ENCODE results near the gene NFKBIE. TPM values are rescaled to one million over a fixed set of nuclear protein-coding genes. Genes with fewer than 3 reads are reported as not detected.

Gene NFKBIE
- total RNA-seq, 1 donor from 2014 or later: 25.1 TPM

DNA sequence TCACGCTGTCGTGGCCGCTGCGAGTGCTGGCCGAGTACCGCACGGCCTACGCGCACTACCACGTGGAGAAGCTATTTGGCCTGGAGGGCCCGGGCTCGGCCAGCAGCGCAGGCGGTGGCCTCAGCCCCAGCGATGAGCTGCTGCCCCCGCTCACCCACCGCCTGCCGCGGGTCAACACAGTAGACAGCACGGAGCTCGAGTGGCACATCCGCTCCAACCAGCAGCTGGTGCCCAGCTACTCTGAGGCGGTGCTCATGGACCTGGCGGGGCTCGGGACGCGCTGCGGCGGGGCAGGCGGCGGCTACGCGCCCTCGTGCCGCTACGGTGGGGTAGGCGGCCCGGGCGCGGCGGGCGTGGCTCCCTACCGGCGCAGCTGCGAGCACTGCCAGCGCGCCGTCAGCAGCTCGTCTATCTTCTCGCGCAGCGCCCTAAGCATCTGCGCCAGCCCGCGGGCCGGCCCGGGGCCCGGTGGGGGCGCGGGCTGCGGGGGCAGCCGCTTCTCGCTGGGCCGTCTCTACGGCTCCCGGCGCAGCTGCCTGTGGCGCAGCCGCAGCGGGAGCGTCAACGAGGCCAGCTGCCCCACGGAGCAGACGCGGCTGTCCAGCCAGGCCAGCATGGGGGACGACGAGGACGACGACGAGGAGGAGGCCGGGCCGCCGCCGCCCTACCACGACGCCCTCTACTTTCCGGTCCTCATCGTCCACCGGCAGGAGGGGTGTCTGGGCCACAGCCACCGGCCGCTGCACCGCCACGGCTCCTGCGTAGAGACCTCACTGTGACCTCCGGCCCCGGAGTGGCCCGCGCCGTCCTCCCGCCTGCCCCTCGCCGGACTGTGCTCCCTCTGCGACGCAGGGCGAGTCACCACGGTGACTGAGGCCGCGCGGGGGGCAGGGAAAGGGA lies 10.6 kb upstream of the NFKBIE start:
- Mint-ChIP-seq H3K27me3 (ENCODE audit: low read depth) (peaks cover 64% of the 10 kb centered on the region), H3K4me3 (ENCODE audit: low read depth) (no peak overlapping the region)
- no peak for DNase-seq (ENCODE audit: low spot score)

DNA sequence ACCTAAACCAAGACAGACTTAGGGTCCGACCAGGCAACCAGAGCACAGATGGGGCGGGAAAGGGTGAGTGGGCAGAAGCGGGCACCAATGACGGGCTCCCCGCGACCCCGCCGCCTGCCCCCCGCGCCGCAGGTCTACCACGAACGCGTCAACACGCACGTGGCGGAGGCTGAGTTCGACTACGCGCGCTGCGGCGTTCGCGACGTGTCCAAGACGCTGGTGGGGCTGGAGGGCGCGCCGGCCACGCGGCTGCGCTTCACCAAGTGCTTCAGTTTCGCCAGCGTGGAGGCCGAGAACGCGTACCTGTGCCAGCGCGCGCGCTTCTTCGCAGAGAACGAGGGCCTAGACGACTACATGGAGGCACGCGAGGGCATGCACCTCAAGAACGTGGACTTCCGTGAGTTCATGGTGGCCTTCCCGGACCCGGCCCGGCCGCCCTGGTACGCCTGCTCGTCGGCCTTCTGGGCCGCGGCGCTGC lies 10.0 kb upstream of the NFKBIE start:
- intact Hi-C loops (cut with micrococcal nuclease): no loop called here
- no peak overlapping the region for H3K27ac Mint-ChIP-seq
- peaks cover 1% of the 10 kb centered on the region for H3K4me1 Mint-ChIP-seq (ENCODE audit: low read depth)
- no peaks in the 10 kb centered on the region for H3K36me3 Mint-ChIP-seq (ENCODE audit: low read depth)
- H3K4me3 Mint-ChIP-seq (ENCODE audit: low read depth): no peak overlapping the region
- H3K9me3 Mint-ChIP-seq: no peaks in the 10 kb centered on the region
- DNase-seq (ENCODE audit: low spot score): no peak
- H3K27me3 Mint-ChIP-seq (ENCODE audit: low read depth): peaks cover 63% of the 10 kb centered on the region

More for the DNA sequence above, 10.6 kb upstream of the NFKBIE start:
- Mint-ChIP-seq H3K36me3 (ENCODE audit: low read depth) (no peaks in the 10 kb centered on the region), H3K27ac (no peak overlapping the region), H3K9me3 (no peaks in the 10 kb centered on the region), H3K4me1 (ENCODE audit: low read depth) (peaks cover 1% of the 10 kb centered on the region)
- intact Hi-C loops (cut with micrococcal nuclease): loop anchor here (2.0 kb wide), 1 partner anchor 37 kb away; the partner anchor contains the start of gene AARS2

DNA sequence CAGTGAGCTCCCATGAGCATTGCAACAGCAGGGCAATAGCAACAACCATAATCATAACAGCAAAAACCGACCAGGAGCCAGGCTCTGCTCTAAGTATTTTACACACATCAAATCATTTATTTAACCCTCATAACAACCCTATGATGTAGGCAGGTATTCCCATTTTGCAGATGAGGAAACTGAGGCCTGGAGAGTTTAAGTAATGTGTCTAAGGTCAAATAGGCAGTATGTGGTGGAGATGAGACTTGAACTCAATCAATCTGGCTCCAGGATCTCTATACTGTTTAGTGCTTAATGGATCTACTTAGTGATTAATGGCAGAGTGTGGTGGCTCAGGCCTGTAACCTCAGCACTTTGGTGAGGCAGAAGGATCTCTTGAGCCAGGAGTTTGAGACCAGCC lies 8.3 kb upstream of the NFKBIE start:
- Mint-ChIP-seq H3K9me3 (no peaks in the 10 kb centered on the region), H3K36me3 (ENCODE audit: low read depth) (no peaks in the 10 kb centered on the region), H3K4me1 (ENCODE audit: low read depth) (peaks cover 2% of the 10 kb centered on the region), H3K27ac (no peak overlapping the region), H3K4me3 (ENCODE audit: low read depth) (no peak overlapping the region), H3K27me3 (ENCODE audit: low read depth) (peaks cover 71% of the 10 kb centered on the region)
- intact Hi-C loops (cut with micrococcal nuclease): no loop called here
- no peak for DNase-seq (ENCODE audit: low spot score)

DNA sequence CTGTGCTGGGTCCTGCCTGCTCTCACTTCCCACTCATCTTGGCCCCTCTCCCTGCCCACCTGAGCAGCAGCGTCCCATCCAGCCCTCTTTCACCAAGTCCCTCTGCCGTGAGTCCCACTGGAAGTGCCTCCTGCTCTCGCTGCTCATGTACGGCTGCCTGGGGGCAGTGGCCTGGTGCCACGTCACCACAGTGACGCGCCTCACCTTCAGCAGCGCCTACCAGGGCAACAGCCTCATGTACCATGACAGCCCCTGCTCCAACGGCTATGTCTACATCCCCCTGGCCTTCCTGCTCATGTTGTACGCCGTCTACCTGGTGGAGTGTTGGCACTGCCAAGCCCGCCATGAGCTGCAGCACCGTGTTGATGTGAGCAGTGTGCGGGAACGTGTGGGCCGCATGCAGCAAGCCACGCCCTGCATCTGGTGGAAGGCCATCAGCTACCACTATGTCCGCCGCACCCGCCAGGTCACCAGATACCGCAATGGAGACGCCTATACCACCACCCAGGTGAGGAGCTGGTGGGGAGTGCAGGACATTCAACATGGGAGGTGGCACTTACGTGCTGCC lies 7.7 kb upstream of the NFKBIE start:
- H3K4me3 Mint-ChIP-seq (ENCODE audit: low read depth): no peak overlapping the region
- intact Hi-C loops (cut with micrococcal nuclease): no loop called here
- H3K27ac Mint-ChIP-seq: no peak overlapping the region
- H3K4me1 Mint-ChIP-seq (ENCODE audit: low read depth): peaks cover 2% of the 10 kb centered on the region
- no peak for DNase-seq (ENCODE audit: low spot score)
- H3K9me3 Mint-ChIP-seq: no peaks in the 10 kb centered on the region
- H3K36me3 Mint-ChIP-seq (ENCODE audit: low read depth): no peaks in the 10 kb centered on the region
- peaks cover 68% of the 10 kb centered on the region for H3K27me3 Mint-ChIP-seq (ENCODE audit: low read depth)

DNA sequence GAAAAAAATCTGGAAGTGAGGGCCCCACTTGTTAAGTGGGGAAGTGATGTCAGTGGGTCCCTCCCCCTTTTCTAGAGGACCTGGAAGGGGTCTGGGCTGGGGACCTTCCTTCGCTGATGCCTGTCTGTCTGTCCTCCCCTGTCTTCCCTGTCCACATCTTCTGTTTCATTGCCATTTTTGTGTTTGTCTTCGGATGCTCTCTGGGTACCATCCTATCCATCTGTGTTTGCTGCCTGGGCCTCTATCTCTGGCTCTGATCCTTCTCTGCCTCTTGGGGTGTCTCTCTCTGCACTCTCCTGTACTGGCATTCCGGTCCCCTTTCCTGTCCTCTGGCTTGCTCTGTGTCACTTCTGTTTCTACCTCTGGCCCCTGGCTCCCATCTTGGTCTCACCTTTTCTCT lies 7.2 kb upstream of the NFKBIE start:
- no peak overlapping the region for H3K4me3 Mint-ChIP-seq (ENCODE audit: low read depth)
- peaks cover 6% of the 10 kb centered on the region for H3K4me1 Mint-ChIP-seq (ENCODE audit: low read depth)
- H3K27me3 Mint-ChIP-seq (ENCODE audit: low read depth): peaks cover 63% of the 10 kb centered on the region
- intact Hi-C loops (cut with micrococcal nuclease): no loop called here
- no peak for DNase-seq (ENCODE audit: low spot score)
- no peak overlapping the region for H3K27ac Mint-ChIP-seq
- H3K9me3 Mint-ChIP-seq: no peaks in the 10 kb centered on the region
- H3K36me3 Mint-ChIP-seq (ENCODE audit: low read depth): no peaks in the 10 kb centered on the region

DNA sequence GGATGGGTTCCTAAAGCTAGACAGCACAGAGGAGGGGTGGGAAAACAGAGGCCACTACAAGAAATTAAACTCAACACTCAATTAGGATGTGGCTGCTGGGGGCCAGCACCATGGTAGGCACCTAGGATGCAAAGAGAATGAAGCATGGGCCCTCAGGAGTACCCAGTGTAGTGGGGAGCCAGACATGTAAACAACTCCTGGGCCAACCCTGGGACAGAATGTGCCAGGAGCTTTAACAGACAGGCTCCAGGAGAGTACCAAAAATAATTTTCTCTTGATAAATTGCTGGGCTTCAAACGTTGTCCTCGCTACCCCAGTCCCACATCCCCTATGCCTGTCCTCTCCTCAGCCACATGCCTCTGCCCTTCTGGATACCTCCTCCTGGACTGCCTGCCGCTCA lies 6.6 kb upstream of the NFKBIE start:
- Mint-ChIP-seq H3K4me3 (ENCODE audit: low read depth) (no peak overlapping the region), H3K27ac (no peak overlapping the region), H3K27me3 (ENCODE audit: low read depth) (peaks cover 57% of the 10 kb centered on the region), H3K9me3 (no peaks in the 10 kb centered on the region), H3K4me1 (ENCODE audit: low read depth) (peaks cover 8% of the 10 kb centered on the region), H3K36me3 (ENCODE audit: low read depth) (no peaks in the 10 kb centered on the region)
- DNase-seq (ENCODE audit: low spot score): no peak
- intact Hi-C loops (cut with micrococcal nuclease): no loop called here

DNA sequence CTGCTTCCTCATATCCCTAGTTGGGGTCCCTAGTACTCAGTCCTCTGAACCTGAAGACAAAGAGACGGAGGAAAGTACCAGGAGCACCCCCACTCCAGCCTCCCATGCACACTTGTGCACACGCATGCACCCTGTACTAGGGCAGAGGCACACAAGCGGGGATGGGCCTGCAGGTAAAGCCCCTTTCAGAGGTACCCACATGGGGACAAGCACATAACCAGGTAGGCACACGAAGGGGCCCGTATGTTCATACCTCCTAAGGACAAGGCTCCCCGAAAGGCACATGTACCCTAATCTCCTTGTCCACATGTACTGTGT lies 6.0 kb upstream of the NFKBIE start:
- H3K27ac Mint-ChIP-seq: no peak overlapping the region
- H3K4me1 Mint-ChIP-seq (ENCODE audit: low read depth): peaks cover 14% of the 10 kb centered on the region
- intact Hi-C loops (cut with micrococcal nuclease): no loop called here
- peaks cover 53% of the 10 kb centered on the region for H3K27me3 Mint-ChIP-seq (ENCODE audit: low read depth)
- no peaks in the 10 kb centered on the region for H3K9me3 Mint-ChIP-seq
- no peak for DNase-seq (ENCODE audit: low spot score)
- peak overlapping the region; percentile 43 for H3K4me3 Mint-ChIP-seq (ENCODE audit: low read depth)
- no peaks in the 10 kb centered on the region for H3K36me3 Mint-ChIP-seq (ENCODE audit: low read depth)

DNA sequence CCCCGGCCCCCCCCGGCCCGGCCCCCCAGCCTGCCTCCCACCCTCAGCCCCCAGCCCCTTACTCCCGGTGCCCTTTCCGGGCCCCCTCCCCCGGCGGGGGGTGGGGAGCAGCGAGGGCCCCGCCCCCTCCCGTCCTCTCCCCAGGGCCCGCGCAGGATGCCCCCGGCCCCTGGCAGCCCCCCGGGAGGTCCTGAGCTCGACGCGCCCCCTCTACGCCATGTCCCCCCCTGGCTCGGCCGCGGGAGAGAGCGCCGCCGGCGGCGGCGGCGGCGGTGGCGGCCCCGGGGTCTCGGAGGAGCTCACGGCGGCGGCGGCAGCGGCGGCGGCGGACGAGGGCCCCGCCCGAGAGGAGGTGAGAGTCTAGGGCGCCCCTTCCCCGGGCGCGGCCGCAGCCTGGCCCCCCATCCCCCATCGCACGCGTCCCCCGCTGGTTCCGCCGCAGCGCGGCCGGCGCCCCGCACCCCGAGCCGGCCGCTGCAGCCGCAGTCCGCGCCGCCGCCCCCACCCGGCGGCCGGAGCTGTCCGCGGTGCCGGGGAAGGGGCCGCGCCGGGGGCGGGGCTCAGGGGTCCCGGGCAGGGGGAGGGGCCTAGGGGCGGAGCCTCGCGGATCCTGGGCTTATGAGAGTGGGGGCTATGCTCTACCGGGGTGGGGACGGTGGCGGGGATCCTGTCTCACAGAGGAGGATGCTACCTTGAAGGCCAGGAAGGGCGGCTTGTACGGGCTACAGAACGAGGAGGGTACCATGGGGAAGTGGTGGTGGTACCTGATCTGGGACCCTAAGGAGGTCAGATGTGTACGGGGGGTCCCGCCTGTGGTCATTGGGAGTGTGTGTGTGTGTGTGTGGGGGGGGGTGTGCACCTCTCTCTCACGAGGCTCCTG lies 5.4 kb upstream of the NFKBIE start:
- Mint-ChIP-seq H3K27ac (no peak overlapping the region), H3K9me3 (no peaks in the 10 kb centered on the region), H3K27me3 (ENCODE audit: low read depth) (peaks cover 53% of the 10 kb centered on the region), H3K4me1 (ENCODE audit: low read depth) (peaks cover 18% of the 10 kb centered on the region), H3K4me3 (ENCODE audit: low read depth) (peak overlapping the region; percentile 43), H3K36me3 (ENCODE audit: low read depth) (no peaks in the 10 kb centered on the region)
- DNase-seq (ENCODE audit: low spot score): no peak
- intact Hi-C loops (cut with micrococcal nuclease): no loop called here

DNA sequence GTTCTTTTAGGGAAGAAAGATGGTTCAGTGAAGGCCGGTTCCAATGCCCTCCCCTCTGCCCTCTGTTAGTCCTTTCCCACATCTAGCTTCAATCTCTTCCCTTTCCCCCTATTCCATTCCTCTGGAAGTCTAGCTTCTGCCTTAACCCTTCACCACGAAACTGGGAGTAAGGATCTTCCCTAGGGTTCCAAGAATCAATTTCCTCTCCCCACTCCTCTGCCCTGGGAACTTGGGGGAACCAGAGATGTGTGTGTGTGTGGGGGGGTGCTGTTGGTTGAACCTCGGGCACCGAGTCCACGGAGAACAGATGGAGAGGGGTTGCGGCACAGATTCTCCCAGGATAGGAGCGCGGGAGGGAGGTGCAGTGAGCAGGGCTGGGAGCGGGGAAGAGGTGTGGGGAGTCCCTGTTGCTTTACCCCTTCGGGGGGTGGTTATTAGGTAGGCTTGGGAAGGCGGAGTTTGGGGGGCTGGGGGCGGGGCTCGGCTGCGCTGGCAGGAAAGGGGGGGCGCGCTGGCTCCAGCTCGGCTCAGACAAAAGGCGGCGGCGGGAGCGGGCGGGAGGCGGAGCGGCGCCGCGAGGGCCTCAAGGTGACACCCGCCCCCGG lies 4.7 kb upstream of the NFKBIE start, which contains the start of gene TMEM151B:
TMEM151B (plus strand) TSS at position 530 of the 605 bp plus-strand sequence. CDS start 293 bp downstream, outside the sequence.
- DNase-seq (ENCODE audit: low spot score): no peak
- intact Hi-C loops (cut with micrococcal nuclease): loop anchor here (2.0 to 10.0 kb wide), 4 partner anchors 35 to 185 kb away; partner anchors contain the start of genes CDC5L, MRPL14 and TMEM63B
- Mint-ChIP-seq H3K36me3 (ENCODE audit: low read depth) (no peaks in the 10 kb centered on the region), H3K4me3 (ENCODE audit: low read depth) (peak within 1 kb of the TSS; percentile 43), H3K4me1 (ENCODE audit: low read depth) (peaks cover 18% of the 10 kb centered on the region), H3K9me3 (no peaks in the 10 kb centered on the region), H3K27ac (no peak within 1 kb of the TSS), H3K27me3 (ENCODE audit: low read depth) (peaks cover 53% of the 10 kb centered on the region)

DNA sequence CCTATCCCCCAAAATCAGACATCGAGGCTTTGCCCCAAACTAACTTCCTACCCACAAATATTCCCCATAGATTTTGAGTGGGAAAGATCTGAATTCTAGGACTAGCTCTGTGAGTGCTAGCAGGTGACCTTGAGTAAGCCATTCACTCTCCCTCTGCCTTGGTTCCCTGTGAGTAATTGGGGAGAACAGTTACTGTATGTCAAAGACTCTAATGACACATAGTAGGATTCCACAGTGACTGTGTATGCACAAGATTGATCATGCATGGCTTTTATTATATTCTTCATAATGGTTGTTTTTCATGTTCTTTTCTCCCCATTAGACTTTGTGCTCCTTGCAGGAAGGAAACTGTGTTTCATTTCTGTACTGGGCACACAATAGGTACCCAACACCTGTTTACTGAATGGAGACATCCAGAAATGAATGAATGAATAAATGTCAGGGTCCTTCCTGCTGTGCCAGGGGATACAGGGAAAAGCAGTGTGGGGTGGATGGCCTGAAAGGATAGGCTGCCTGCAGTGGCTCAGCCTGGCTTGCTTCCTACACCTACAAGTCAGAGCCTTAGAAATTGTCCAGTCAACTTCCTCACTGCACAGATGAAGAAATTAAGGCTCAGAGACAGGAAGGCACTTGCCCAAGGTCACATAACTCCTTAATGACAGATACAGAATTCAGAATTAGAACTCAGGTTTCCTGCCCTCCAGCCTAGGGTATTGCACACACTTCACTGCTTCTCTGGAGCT lies 4.0 kb upstream of the NFKBIE start:
- H3K27me3 Mint-ChIP-seq (ENCODE audit: low read depth): peaks cover 47% of the 10 kb centered on the region
- no peak overlapping the region for H3K4me3 Mint-ChIP-seq (ENCODE audit: low read depth)
- peaks cover 18% of the 10 kb centered on the region for H3K4me1 Mint-ChIP-seq (ENCODE audit: low read depth)
- no peak overlapping the region for H3K27ac Mint-ChIP-seq
- no peak for DNase-seq (ENCODE audit: low spot score)
- intact Hi-C loops (cut with micrococcal nuclease): loop anchor here (2.0 to 10.0 kb wide), 4 partner anchors 35 to 185 kb away; partner anchors contain the start of genes CDC5L, MRPL14 and TMEM63B
- H3K9me3 Mint-ChIP-seq: no peaks in the 10 kb centered on the region
- peaks cover 4% of the 10 kb centered on the region for H3K36me3 Mint-ChIP-seq (ENCODE audit: low read depth)

DNA sequence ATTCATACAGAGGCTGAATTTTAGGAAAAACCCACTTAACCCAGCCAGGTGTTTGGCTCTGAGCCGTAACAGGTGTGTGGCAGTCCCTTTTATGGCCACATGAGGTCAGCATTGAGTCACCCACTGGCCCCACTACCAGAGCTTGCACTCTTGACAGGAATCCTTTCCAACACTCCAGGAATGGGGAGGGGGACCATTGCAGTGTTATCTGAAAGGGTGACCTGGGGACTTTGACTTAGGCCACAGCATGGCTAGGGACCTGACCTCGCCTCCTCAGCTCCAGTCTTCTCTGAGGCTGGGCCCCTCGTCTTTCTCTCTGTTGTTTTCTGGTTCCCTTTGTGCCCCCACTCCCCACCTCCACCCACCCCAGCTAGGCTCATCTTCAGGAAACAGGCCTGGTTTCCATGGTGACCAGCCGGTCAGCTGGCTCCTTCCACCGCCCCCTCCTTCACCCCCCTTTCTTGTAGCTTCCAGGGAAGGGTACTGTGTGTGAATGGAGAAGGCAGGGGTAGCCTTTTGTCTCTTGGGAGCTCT lies 2.8 kb upstream of the NFKBIE start:
- H3K27ac Mint-ChIP-seq: no peak overlapping the region
- intact Hi-C loops (cut with micrococcal nuclease): loop anchor here (1.0 to 10.0 kb wide), 5 partner anchors 37 to 187 kb away; partner anchors contain the start of genes CDC5L, MRPL14 and TMEM63B
- peak; percentile 51 for DNase-seq (ENCODE audit: low spot score)
- no peaks in the 10 kb centered on the region for H3K9me3 Mint-ChIP-seq
- H3K27me3 Mint-ChIP-seq (ENCODE audit: low read depth): peaks cover 38% of the 10 kb centered on the region
- peaks cover 26% of the 10 kb centered on the region for H3K4me1 Mint-ChIP-seq (ENCODE audit: low read depth)
- no peak overlapping the region for H3K4me3 Mint-ChIP-seq (ENCODE audit: low read depth)
- peaks cover 14% of the 10 kb centered on the region for H3K36me3 Mint-ChIP-seq (ENCODE audit: low read depth)
